Tibial artery (tissue), 4 donors: ENCODE measurements around the gene ENDOV.

Source experiments
- DNase-seq, 2 donors: peaks; one replicate each; pipeline ENCODE4 v3.0.0-alpha.2; 2019
- H3K27ac ChIP-seq, 2 donors: fragments of 200-600 bp; sonication (generic) in 1 of 2; 1 replicate in 1 of 2; 2 replicates in 1 of 2; pipeline ENCODE4 v1.5.1; 2018 to 2019; ENCODE audit warnings: mild to moderate bottlenecking in 1 of 2
- H3K27me3 ChIP-seq, 2 donors: fragments of 200-600 bp; sonication (generic) in 1 of 2; one replicate each; pipeline versions ENCODE4 v1.5.1 to v1.6.0; 2016 to 2019
- H3K36me3 ChIP-seq, 3 donors: fragments of 200-600 bp; sonication (generic) in 2 of 3; one replicate each; pipeline ENCODE4 v1.5.1; 2016 to 2019; ENCODE audit warnings: mild to moderate bottlenecking in 2 of 3
- H3K4me1 ChIP-seq, 4 donors: fragments of 200-600 bp; sonication (generic) in 2 of 4; 1 replicate in 3 of 4; 2 replicates in 1 of 4; pipeline ENCODE4 v1.5.1; 2016 to 2019
- H3K4me3 ChIP-seq, 2 donors: fragments of 200-600 bp; sonication (generic) in 1 of 2; 1 replicate in 1 of 2; 2 replicates in 1 of 2; pipeline ENCODE4 v1.5.1; 2018 to 2019; ENCODE audit warnings: mild to moderate bottlenecking in 2 of 2
- H3K9me3 ChIP-seq, 3 donors: fragments of 200-600 bp; sonication (generic) in 1 of 3; one replicate each; pipeline ENCODE4 v1.5.1; 2016 to 2019
- intact Hi-C: fragments of 100-400 bp; cut with DNase I; formaldehyde crosslinking; loops from one replicate; pipeline ENCODE4 v1.15.0; 2023; ENCODE audit warnings: low total_unique reads
- TF ChIP-seq, protein P1 (sequence below), 2 experiments: fragments of 200-600 bp in 1 of 2; fragments of 450-650 bp in 1 of 2; IDR thresholded peaks; one replicate each; pipeline ENCODE4 v1.5.1; 2017 to 2019; ENCODE audit warnings: antibody characterized with exemption in 2 of 2, mild to moderate bottlenecking in 1 of 2, moderate library complexity in 1 of 2

The ENDOV gene

DNA sequence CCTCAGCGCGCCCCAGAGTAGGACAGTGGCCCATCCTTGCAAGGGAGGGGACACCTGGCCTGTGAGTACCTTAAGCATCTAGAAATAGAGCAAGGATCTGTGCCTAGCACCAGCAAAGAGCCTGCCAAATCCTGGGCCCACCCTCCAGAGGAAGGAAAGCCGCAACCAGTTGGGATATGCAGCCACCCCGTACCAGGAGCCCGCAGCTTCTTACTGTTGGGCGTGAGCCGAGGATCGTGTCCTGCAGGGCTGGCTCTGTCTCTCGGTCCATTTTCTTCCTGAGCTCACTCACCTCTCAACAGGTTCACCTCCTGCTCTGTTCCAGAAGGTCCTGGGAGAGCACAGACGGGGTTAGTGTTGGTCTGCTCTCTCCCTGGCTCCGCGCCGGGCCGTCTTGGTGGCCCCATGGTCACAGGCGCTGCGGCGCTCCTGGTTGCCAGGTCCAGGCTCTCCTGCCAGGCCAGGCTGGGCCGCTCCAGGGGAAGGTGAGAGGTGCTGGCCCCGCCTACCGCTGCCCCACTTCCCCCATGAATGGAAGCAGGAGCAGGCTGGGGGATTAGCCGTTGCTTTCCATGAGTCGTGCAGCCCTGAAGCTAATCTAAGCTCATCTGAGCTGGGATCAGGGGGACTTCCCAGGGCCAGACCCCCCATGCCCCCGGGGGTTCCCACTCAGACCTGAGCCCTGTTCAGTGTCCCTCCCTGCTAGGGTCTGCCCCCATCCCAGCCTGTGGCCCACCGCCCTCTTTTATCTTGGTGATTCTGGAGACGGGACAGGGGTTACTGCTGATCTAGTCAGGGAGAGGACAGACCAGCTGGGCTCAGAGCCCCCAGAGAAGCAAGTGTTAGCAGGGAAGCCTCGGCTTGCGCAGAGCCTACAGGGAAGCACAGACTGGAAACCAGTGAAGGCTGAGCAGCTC, 12.7 kb downstream of the ENDOV start:
- no peaks in the 10 kb centered on the region for H3K27me3 ChIP-seq
- intact Hi-C loops: loop anchor here (2.0 to 10.0 kb wide), 2 partner anchors 553 to 677 kb away; no protein-coding TSS in a partner anchor
- H3K9me3 ChIP-seq: no peaks in the 10 kb centered on the region
- peaks cover 0 to 49% (median 22%) of the 10 kb centered on the region in 3 donors for H3K36me3 ChIP-seq
- TF ChIP-seq, protein P1, sequence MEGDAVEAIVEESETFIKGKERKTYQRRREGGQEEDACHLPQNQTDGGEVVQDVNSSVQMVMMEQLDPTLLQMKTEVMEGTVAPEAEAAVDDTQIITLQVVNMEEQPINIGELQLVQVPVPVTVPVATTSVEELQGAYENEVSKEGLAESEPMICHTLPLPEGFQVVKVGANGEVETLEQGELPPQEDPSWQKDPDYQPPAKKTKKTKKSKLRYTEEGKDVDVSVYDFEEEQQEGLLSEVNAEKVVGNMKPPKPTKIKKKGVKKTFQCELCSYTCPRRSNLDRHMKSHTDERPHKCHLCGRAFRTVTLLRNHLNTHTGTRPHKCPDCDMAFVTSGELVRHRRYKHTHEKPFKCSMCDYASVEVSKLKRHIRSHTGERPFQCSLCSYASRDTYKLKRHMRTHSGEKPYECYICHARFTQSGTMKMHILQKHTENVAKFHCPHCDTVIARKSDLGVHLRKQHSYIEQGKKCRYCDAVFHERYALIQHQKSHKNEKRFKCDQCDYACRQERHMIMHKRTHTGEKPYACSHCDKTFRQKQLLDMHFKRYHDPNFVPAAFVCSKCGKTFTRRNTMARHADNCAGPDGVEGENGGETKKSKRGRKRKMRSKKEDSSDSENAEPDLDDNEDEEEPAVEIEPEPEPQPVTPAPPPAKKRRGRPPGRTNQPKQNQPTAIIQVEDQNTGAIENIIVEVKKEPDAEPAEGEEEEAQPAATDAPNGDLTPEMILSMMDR (IDR thresholded peaks at IDR 0.05): no peak
- DNase-seq: peak in 1 of 2 donors; percentile 58
- no peak overlapping the region for H3K4me3 ChIP-seq
- peaks cover 0 to 14% (median 4%) of the 10 kb centered on the region in 4 donors for H3K4me1 ChIP-seq
- no peak overlapping the region for H3K27ac ChIP-seq

DNA sequence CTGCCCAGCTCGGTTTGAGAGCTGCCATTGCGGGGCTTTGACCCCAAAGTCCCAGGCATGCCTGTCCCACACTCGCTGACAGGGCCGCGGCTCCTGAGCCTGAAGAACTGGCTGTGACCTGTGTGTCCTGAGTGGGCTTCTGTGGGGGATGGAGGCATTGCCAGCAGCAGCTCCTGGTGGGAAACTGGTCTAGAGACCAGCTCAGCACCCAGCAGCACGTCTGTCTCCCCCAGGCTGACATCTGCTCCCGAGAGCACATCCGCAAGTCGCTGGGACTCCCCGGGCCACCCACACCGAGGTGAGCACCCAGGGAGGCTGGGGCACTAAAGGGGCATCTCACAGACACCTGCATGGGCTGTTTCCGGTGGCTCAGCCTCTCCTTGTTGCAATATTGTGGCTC, 13.4 kb downstream of the ENDOV start:
- no peaks in the 10 kb centered on the region for H3K27me3 ChIP-seq
- peaks cover 0 to 9% (median 4%) of the 10 kb centered on the region in 4 donors for H3K4me1 ChIP-seq
- no peaks in the 10 kb centered on the region for H3K9me3 ChIP-seq
- intact Hi-C loops: loop anchor here (10.0 kb wide), 1 partner anchor 676 kb away; no protein-coding TSS in a partner anchor
- peak in 1 of 2 donors; percentile 48 for DNase-seq
- H3K4me3 ChIP-seq: no peak overlapping the region
- TF ChIP-seq, protein P1 (IDR thresholded peaks at IDR 0.05): no peak
- no peak overlapping the region for H3K27ac ChIP-seq
- peaks cover 0 to 55% (median 22%) of the 10 kb centered on the region in 3 donors for H3K36me3 ChIP-seq

DNA sequence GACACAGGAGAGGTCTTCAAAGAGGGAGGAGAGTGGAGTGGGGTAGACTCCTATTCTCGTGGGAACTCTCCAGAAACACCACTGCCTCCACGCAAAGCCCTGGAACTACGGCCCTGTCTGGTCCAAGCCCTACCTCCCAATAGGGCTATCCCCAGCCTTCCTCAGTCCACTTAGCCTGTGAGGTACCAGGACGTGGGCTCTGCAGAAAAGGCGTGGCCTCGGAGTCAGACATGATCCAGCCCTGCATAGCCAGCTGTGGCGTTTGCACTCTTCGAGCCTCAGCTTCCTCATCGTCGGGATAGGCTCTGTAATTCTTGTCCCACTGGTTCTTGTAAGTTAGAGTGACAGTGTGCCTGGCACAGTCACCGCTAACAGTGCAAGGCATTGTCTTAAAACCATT, 13.8 kb downstream of the ENDOV start:
- Histone ChIP-seq H3K4me3 (no peak overlapping the region), H3K27me3 (no peaks in the 10 kb centered on the region), H3K9me3 (no peaks in the 10 kb centered on the region), H3K4me1 (peaks cover 0 to 8% (median 3%) of the 10 kb centered on the region in 4 donors), H3K27ac (no peak overlapping the region), H3K36me3 (peaks cover 0 to 55% (median 22%) of the 10 kb centered on the region in 3 donors)
- DNase-seq: peak in 1 of 2 donors; percentile 24
- intact Hi-C loops: loop anchor here (10.0 kb wide), 1 partner anchor 676 kb away; no protein-coding TSS in a partner anchor
- TF ChIP-seq, protein P1 (IDR thresholded peaks at IDR 0.05): no peak

DNA sequence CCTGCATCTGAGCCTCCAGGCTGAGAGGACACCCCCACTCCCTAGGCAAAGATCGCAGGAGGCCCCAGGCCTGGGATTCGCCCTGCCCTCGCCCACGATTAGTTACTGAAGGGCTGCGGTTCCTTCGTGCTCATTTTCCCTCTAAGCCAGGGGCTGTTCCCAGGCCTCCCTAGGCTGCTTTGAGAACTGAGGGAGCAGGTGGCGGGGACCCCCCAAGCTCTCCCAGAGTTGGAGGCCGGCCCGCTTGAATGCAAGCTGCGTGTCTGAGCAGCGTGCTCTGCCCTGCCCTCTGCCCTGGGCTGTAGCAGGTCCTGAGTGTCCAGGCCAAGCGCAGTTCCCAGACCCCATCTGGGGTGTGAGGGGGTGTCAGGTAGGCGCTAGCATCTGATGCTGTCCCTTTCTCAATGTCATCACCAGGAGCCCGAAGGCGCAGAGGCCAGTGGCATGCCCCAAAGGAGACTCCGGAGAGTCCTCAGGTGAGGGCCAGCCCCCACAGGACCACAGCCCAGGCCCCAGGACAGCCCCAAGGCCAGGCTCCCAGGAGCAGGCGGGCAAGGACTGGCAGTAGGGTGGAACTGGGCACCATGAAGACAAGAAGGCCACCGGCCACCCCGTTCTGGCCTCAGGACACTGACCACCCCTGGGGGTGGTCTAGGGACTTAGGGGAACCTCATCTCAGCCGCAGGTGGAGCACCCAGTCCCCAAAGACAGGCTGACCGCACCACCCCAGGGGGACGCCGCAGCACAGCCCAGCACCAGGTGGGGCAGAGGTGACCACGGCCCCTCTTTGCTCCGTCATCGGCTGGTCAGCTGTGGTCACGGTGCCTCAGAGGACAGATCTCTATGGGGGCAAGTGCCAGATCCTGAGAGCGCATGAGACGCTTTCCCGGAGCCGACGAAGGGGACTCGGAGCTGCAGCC, 14.6 kb downstream of the ENDOV start:
- Histone ChIP-seq H3K4me3 (no peak overlapping the region), H3K27ac (no peak overlapping the region), H3K4me1 (peaks cover 0 to 8% (median 3%) of the 10 kb centered on the region in 4 donors), H3K9me3 (no peaks in the 10 kb centered on the region), H3K27me3 (no peaks in the 10 kb centered on the region), H3K36me3 (peaks cover 0 to 55% (median 22%) of the 10 kb centered on the region in 3 donors)
- intact Hi-C loops: loop anchor here (10.0 kb wide), 1 partner anchor 675 kb away; no protein-coding TSS in a partner anchor
- TF ChIP-seq, protein P1 (IDR thresholded peaks at IDR 0.05): no peak
- DNase-seq: peak in 1 of 2 donors; percentile 60
